Activated CD4-positive, CD25-positive, alpha-beta regulatory T cell (primary cell): Measurements from ENCODE around the gene UNC5C.

Source experiments
- DNase-seq, 4 experiments: peaks; one replicate each; lab custom pipeline; 2025; lab: John Stamatoyannopoulos, UW

Gene UNC5C

DNA sequence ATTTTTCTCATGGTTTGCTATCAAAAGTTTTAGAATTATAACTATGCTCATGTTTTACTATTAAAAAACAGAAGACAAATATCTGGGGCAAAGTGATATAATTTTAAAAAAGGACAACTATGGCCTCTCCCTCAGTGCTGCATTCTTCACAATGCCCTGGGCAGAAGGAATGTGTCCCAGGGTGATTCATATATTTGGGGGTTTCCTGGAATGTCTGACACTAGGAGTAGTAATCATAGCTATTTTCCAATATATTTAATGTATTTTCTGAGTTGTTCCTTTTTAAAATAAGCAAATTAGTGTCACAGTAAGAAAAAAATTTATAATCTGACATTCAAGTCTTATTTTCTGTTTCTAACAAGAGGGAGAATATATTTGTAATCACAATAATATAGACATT lies 281.7 kb downstream of the UNC5C start:
- DNase-seq, result no peak

DNA sequence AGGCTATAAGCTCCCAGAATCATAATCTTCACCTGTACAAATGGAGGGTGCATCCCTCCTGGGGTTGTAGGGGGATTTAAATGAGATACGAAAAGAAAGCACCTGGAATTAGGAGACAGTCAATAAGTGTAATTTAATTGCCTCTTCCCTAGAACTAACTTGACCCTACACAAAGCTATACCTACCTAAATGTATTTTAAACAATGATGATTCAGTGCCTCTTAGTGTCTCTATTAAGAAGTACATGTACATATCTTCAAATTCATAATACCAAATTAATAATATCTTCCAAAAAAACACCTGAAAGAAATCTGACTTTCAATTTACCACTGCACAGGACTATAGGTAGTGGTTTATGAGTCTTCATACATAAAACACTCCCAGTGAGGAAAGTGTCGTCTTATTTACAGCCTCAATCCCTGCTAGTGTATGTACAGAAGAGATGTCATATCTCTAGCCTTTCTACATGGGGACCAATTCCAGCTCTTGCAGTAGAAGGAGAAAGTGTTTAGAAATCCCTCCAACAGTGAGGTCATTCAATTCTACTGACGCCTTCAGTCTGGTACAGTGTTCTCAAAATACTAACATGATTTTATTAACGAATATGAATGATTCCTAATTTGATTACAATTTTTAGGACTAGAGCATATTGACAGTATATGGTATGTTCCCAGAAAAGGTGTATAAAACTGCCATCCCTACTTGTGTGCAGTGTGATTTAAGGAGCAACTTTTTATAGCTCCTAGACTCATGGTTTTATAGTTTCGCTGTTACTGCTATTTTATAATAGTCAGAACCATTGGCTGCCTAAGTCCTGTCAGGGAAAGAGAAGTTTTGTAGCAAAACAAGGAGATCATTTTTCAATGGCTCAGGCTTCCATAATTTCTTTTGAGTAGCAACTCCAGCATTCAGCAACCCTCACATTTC lies 282.7 kb downstream of the UNC5C start:
- no peak for DNase-seq

DNA sequence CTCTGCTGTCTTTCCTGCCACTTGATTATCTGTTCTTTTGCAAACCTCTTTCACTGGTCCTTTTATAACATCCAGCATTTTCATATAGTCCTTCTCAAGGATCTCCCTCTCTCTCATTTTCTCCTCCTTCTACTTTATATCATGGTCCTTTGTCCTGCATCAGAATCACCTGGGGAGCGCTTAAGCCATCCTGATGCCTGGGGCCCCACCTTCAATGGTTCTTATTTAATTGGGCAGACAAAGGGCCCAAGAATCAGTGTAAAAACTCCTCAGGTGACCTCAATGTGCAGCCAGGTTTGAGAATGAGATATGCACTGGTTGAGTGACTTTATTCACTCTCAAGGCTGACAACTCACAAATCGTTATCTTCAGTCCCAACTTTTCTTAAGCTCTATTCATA lies 283.9 kb downstream of the UNC5C start:
- DNase-seq, result no peak

DNA sequence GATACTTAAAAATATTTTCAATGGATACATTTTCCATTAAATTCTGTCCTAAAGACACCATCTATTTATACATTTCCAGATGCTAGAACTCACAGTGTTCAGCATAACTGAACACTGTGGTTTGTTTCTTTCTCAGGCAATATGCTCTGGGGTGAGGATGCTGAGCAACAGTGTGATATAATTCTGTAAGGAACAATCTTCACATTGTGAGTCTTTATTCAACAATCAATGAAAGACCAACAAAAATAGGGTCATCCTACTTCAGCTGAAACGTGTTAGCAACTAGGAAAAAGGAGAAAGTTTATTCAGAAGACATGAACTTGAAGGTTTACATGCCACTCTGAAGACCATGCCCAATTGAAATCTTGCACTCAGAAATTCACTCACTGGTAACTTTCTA lies 284.8 kb downstream of the UNC5C start:
- DNase-seq, result no peak

DNA sequence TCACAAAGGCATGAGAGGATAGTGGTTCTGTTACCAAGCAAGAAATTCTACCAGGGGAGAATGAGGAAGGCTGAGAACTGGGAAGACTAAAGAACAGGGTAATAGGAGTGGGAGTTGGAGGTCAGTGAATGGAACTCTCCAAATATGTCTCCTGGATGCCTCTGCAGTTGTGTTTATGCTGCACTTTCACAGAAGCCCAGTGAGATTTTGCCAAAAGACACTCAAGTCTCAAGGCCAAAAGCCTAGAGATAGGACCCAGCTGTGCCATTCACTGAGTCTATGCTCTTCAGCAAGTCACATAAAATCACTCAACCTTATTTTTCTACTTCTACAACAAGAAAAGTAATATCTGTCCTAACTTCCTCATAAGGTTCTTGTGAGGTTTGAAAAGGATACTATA lies 285.4 kb downstream of the UNC5C start:
- no peak for DNase-seq

DNA sequence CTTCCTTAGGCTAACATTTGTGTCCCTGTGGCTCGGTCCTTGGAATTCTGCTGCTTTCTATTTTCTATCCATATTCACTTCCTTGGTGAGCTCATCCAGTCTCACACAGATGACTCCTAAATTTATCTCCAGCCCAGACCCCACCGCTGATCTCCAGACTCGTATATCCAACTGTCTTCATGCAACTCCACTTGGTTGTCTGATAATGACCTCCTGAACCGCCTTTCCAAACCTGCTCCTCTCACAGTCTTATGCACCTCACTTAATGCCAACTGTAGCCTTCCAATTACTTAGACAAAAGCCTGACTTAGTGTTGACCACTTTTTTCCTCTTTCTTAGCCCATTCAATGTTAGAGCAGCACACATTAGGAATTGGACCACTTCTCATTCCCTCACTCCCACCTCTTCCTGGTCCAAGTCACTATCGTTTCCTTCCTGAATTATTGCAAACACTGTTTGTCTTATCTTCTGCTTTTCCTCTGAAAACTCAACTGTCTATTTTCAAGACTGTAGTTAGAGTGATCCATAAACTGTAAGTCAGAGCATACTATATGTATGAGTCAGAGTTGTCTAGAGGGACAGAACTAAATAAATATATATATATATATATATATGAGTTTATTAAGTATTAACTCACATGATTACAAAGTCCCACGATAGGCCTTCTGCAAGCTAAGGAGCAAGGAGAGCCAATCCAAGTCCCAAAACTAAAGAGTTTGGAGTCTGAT lies 292.5 kb downstream of the UNC5C start:
- DNase-seq, result no peak

DNA sequence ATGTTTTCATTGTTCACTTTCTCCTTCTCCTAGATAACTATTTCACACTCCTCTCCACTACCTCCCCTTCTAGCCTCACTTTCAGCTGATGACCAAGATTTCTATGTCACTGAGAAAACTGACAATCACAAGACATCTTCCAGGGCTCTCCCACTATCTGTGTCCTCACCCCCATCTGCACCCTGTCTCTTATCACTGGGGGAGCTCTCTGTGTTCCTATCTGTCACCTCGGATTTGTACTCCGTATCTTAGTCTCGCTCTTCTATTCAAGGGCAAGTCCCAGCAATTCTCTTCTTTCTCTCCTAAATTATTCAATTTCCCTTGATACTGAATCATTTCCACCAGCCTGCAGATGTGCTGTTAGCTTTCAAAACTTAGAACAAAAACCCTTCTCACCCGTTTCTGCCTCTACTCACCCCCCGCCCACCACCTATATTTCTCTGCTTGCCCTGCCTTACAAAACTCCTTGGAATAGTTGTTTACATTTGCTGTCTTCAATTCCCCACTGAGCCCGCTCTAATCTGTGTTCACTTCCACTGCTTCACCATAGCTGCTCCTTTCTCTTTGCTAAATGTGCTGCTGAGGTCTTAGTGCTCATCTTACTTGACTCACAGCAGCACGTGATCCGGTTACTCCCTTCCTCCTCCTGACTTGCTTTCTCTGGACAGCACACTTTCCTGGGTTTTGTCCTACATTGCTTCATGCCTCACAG lies 293.2 kb downstream of the UNC5C start:
- no peak for DNase-seq

DNA sequence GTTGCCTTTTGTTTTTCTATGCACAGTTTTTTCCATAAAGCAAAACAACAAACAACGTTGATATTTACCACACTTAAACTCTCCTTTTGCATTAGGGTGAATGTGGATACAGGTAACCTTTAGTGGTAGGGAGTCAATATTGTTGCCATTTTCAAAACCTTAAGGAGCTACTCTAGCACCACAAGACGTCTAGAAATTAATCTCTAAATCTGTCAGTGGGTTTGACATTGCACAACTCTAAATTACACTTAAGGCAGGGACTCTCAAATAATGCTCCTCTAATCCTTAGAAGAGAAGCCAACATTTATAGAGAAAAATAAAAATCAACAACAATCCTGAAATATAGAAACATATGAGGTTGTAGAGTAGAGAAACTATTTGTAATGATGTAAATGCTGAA lies 297.2 kb downstream of the UNC5C start:
- DNase-seq, result no peak

DNA sequence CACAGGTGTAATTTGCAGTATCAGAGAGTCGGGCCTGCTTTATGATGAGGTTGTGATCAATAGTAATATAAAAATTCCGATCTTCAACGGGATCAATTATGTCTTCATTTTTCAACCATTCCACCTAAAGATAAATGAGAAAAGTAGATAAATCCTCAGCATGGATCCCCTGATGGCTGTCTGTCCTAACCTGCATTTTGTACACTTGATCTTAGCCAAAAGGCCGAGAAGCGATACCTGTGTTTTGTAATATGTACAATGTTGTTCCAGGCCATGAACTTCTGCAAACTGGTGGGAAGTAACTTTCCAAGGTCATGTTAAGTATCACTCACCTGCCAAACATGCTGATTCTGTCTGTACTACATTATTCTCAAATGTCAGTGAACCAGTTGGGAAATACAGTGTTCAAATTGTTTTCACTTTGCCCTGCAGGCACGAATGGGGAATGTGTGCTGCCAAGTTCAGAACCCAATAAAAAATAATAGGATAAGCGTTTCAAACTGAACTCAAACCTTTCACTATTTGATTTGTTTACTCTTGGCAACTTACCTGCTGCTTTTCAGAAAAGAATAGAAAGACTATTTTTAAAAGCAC lies 298.1 kb downstream of the UNC5C start:
- no peak for DNase-seq

DNA sequence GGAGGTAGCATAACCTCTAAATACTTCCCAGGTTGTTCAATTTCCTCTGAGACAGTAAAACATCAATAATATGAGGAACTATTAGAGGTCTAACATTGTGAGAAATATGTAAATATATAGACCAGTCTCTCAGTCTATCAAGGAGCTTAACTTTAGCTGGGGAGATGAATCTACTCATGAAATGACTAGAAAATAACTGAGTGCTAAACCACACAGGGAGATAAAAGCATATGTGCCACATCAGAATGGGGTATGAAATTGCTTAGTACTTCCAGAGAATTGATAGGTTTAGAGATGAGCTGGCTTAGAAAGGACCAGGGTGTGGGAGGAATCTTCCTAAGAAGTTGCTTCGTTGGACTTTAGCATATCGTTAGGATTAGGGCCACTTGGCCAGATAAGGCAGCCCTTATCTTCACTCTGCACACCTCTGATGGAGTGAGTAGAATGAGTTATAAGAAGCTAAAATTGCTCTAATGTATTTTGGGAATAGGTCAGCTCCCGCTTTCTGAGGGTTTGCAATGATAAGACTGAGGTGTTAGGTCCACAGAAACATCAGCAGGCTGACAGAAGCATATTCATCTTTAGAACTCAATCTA lies 299.2 kb downstream of the UNC5C start:
- no peak for DNase-seq

DNA sequence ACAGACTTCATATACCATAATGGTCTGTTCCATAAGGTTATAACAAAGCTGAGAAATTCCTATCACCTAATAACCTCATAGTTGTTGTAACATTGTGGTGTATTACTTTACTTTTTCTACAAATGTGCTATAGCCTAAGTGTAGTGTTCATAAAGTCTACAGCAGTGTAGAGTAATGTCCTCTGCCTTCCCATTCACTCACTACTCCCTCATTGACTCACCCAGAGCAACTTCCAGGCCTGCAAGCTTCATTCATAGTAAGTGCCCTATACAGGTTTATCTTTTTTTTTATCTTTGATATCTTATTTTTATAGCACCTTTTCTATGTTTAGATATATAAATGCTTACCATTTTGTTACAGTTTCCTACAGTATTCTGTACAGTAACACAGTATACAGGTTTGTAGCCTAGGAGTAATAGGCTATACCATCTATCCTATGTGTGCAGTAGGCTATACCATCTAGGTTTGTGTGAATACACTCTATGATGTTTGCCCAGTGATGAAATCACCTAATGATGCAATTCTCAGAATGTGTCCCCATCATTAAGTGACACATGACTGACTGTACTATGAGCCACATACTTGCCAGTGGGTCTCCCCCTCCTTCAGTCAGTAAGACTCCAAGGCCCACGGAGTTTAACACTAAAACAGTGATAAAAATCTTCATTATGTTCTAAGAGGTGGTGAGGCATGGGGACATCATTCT lies 299.9 kb downstream of the UNC5C start:
- DNase-seq, result no peak

DNA sequence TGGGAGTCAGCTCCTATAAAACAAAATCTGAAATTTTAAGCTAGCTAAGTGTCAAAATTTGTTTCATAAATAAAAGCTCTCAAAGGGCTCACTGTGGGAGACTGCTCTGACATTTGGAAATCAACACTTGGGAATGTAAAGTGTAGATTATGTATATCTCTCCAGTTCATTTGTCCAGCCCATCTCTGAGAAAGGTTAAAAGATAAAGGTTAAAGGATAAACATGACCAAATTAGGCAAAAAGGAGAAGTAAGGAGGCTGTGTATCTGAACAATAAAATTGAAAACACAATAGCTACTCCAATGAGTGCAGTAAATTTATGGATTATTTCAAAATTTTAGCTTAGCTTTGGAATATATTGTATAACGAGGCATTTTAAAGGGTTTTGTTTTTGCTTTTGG lies 304.9 kb downstream of the UNC5C start:
- DNase-seq, result no peak

DNA sequence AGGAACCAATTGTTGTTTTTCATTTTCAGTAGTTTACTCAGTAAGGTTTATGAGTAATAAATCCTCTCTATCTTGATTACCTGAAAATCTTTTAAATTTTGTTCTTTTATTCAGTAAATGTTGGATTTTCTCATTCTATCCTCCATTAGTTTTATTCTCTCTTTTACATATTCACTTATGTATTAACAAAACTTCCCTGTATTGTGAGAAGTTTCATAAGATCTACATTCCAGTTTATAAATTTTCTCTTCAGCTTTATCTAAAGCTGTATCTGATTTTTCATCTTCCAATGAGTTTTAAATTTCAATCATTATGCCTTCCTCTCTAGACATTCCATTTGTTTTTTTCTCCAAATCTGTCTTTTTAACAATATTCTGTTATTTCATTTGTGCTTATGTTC lies 310.2 kb downstream of the UNC5C start:
- DNase-seq, result no peak

DNA sequence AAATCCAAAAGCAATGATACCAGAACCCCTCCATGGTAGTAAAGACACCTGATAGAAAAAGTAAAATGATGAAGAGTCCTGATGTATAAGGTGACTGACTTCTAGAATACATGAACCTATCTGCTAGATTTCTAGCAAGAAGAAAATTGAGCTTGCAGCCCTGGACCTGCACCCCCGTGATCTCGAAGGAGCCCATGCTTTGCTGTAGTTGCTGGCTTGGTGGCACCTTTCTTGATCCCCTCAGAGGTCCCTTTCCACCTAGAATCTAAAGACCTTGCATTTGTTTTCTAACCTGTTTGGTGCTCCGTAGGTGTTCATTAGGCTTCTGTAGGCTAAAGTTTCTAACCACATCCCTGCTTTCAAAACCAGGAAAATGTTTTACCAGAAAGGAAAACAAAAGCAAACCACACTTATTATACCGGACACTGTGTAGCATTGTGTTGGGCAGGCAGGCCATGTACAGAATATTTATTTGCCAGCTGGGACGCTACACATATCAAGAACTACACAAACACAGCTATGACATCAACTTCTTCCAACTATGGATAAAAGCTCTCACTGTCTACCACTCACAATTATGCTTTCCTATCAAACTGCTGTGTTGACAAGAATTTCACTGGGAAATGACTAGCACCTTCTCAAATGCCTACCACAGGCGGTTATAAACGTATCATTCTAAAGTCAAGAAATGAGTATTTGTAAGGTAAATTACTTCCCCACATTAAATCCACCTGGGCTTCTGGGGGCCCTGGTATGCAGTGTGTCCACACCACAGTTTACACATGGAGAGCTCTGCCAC lies 316.2 kb downstream of the UNC5C start:
- DNase-seq, result no peak

DNA sequence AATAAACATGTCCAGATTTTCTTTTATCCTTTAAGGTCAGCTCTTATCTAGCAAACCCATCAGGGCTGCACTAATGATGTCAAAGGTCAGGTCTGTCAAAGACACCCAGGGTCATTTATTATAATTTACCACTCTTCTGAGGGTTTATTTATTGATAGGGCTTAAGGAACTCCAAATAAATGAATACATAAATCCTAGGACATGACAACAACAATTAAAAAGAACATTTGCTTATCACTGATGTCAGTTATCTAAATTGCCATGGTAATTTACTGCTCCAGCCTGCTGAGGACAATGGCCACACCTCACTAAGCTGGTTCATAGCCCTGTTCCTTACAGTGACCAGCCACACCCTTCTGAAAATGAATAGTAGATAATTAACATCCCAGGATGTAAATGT lies 317.1 kb downstream of the UNC5C start:
- no peak for DNase-seq

DNA sequence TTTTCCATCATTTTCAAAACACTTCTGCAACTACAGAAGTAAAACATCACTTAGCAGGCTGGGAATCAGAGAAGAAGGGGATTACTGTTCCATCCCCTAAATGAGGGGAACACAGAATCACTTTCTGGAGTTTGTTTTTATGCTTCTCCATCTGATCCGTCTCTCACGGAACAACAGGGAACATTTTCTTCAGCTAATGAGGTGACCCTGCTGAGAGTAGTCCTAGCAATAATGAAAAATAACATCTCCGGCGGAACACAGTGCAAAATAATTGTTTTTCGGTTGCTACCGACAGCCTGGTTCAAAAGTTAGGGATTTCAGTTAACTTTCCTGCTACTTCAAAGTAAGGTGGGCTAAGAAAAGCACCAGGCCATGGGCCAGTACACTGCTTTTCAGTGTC lies 322.9 kb downstream of the UNC5C start:
- DNase-seq, result no peak

DNA sequence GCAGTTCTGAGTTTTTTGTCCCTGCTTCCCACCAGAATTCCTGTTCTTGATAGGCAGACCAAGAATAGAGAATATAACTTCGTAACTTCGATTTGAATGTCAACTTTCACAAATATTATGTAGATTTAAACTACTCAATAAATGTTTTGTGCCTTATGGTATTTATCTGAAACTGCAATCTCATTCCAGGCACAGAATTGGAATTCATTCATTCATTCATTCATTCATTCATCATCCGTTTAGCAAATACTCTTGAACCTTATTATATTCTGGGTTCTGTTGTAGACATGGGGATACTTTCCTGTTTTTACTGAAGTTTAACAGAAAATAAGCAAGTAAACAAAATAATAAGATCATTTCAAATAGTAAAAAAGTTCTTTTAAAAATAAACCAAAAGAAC lies 324.4 kb downstream of the UNC5C start:
- no peak for DNase-seq

DNA sequence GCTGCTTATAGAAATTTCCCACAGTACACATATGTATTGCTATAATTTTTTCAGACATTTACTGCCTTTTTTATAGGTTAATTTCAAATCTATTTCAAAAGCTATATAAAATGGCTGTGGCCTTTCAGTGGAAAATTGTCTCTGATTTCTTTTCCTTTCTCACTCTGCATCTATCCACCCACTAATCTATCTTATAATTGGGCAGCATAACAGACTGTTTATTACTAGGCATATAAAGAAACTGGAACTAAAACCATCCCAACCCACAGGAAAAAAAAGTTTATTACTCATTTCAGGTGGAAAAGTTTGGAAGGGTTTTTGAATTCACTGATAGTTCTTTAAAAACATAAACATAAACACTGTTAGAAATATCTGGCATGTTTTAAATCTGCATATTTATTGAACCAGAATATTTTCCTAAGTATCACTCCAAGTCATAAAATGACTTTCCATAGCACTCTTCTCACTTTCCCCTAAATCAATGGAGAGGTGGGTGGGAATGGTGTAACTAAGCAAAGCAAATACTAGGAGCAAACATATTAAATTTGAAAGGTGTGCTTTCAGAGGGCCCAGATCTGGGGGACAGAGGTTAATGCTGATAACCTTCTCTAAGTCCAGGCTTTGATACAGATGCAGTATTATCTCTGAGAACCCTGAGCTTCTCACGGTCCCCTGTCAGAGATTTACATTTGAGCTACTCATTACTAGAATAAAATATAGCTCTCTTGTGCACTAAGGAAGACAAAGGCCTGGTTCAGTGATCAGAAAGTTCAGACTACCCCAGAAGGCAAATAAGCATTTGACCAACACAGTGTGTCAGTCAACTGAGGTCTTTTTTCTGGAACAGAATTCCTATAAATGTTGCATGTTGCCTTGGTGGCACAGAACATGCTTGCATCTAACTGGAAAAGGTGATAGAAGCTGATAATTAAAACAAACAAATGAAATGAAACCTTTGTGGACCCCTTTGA lies 328.3 kb downstream of the UNC5C start:
- DNase-seq, result no peak

DNA sequence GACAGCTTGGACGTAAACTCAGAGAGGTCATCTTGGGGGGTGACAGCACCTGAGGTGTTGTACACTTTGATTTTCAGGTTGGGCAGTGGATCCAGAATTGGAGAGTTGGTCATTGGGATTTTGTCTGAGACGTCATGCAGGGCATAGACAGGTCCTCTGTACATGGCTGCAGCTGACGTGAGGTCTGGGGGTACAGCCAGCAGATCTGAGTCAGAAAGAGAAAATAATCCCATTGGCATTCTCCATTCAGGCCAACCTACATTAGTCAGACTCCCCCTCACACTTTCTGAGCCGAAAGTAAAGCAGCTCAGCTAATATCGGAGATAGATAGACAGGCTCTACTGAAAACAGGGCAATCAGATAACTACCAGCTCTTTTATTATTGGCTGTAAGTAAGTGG lies 329.7 kb downstream of the UNC5C start:
- no peak for DNase-seq
